K562 (cell line): ENCODE measurements around the gene TM9SF3.

Experiments
- BACH1 ChIP-seq: fragments of 200-800 bp; sonication (Bioruptor generic); IDR thresholded peaks from 2 replicates; pipeline ENCODE4 v1.6.1; 2016; ENCODE audit warnings: missing genetic modification characterization, missing compliant biosample characterization
- CEBPB ChIP-seq: fragments of 450-650 bp; IDR thresholded peaks from 2 replicates; pipeline ENCODE4 v1.6.1; 2016; ENCODE audit warnings: missing genetic modification characterization, missing compliant biosample characterization
- CTCF ChIP-seq, 3 experiments: IDR thresholded peaks in 2 of 3; conservative IDR thresholded peaks in 1 of 3; 2 replicates each; pipeline ENCODE4 v1.5.1; 2011 to 2012; ENCODE audit warnings: low read length in 3 of 3, mild to moderate bottlenecking in 3 of 3, control low read depth in 2 of 3, improper control_type of control experiment in 1 of 3, inconsistent platforms in 1 of 3, low read depth in 1 of 3, mixed read lengths in 1 of 3, moderate library complexity in 1 of 3; ENCODE audit not compliant: insufficient read depth in 2 of 3
- HSF4 ChIP-seq: fragments of 250-450 bp; sonication (Bioruptor Pico); IDR thresholded peaks from 2 replicates; pipeline ENCODE4 v2.1.2; 2022; ENCODE audit warnings: mild to moderate bottlenecking, moderate library complexity, borderline replicate concordance
- JUNB ChIP-seq: fragments of 450-650 bp; formaldehyde crosslinking; conservative IDR thresholded peaks from 2 replicates; pipeline ENCODE4 v1.4.0; 2020; ENCODE audit warnings: mild to moderate bottlenecking
- PHF21A ChIP-seq: fragments of 450-650 bp; IDR thresholded peaks from 2 replicates; pipeline ENCODE4 v1.6.1; 2017; ENCODE audit warnings: low read depth, borderline replicate concordance
- SP1 ChIP-seq: sonication (generic); formaldehyde crosslinking; IDR thresholded peaks from 2 replicates; pipeline ENCODE4 v1.8.1; 2022; ENCODE audit warnings: mild to moderate bottlenecking, missing genetic modification reagents
- TEAD4 ChIP-seq, 2 experiments: sonication (generic) in 1 of 2; formaldehyde crosslinking in 1 of 2; IDR thresholded peaks; 2 replicates each; pipeline versions ENCODE4 v1.6.1 to v1.8.0; 2012 to 2022; ENCODE audit warnings: borderline replicate concordance in 1 of 2, inconsistent platforms in 1 of 2, low read length in 1 of 2, mild to moderate bottlenecking in 1 of 2, missing genetic modification reagents in 1 of 2
- ZNF23 ChIP-seq: fragments of 250-450 bp; sonication (Bioruptor Pico); IDR thresholded peaks from 2 replicates; pipeline ENCODE4 v1.4.0; 2020; ENCODE audit warnings: mild to moderate bottlenecking
- TF ChIP-seq, protein P1 (sequence below), 3 experiments: fragments of 200-800 bp in 1 of 3; fragments of 250-450 bp in 1 of 3; fragments of 450-650 bp in 1 of 3; sonication (Bioruptor Pico) in 1 of 3; sonication (Bioruptor generic) in 1 of 3; formaldehyde crosslinking in 1 of 3; IDR thresholded peaks; 2 replicates each; pipeline versions ENCODE4 v1.6.1 to v1.8.0; 2016 to 2022; ENCODE audit warnings: mild to moderate bottlenecking in 2 of 3, missing genetic modification characterization in 2 of 3, missing compliant biosample characterization in 1 of 3, moderate library complexity in 1 of 3
- TF ChIP-seq, protein P2 (sequence below): sonication (generic); formaldehyde crosslinking; IDR thresholded peaks from 2 replicates; pipeline ENCODE4 v1.8.1; 2023; ENCODE audit warnings: mild to moderate bottlenecking, missing genetic modification reagents, moderate library complexity
- TF ChIP-seq, protein P3 (sequence below): sonication (generic); formaldehyde crosslinking; IDR thresholded peaks from 2 replicates; pipeline ENCODE4 v1.5.0; 2020; ENCODE audit warnings: missing genetic modification reagents

DNA sequence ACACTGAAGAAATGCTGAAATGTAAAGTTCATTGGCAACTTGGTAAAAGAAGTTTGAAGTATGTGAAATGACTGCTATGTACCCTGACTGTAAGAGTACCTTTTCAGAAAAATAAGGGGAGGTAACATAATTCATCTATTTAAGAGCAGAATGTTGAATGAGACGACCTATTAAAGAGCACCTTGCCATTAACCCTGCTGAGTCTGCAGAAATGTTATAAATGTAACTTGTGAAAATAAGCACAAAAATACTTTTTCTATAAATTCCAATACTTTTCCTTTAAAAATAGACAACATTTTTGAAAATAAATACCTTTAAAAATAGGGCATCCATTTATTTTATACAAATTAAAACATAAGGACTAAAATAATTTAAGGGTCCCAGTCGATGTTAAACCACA is 7.7 kb downstream of the TM9SF3 start:
- TF ChIP-seq TEAD4 (IDR thresholded peaks at IDR 0.05; ENCODE audit: low read length) (no peak), TEAD4 (CRISPR knock-in tag; IDR thresholded peaks at IDR 0.05; ENCODE audit: borderline replicate concordance) (no peak), HSF4 (CRISPR knock-in tag) (no peak), ZNF23 (CRISPR knock-in tag) (no peak), BACH1 (tag) (no peak), CTCF (IDR thresholded peaks at IDR 0.05 in 2 of 3, conservative IDR thresholded peaks at IDR 0.05 in 1 of 3; ENCODE audit: insufficient read depth in 2 of 3, low read depth in 1 of 3, low read length in 3 of 3) (no peak), PHF21A (no peak), SP1 (CRISPR knock-in tag) (no peak), JUNB (CRISPR knock-in tag) (no peak), CEBPB (tag) (no peak)
- TF ChIP-seq, protein P1, sequence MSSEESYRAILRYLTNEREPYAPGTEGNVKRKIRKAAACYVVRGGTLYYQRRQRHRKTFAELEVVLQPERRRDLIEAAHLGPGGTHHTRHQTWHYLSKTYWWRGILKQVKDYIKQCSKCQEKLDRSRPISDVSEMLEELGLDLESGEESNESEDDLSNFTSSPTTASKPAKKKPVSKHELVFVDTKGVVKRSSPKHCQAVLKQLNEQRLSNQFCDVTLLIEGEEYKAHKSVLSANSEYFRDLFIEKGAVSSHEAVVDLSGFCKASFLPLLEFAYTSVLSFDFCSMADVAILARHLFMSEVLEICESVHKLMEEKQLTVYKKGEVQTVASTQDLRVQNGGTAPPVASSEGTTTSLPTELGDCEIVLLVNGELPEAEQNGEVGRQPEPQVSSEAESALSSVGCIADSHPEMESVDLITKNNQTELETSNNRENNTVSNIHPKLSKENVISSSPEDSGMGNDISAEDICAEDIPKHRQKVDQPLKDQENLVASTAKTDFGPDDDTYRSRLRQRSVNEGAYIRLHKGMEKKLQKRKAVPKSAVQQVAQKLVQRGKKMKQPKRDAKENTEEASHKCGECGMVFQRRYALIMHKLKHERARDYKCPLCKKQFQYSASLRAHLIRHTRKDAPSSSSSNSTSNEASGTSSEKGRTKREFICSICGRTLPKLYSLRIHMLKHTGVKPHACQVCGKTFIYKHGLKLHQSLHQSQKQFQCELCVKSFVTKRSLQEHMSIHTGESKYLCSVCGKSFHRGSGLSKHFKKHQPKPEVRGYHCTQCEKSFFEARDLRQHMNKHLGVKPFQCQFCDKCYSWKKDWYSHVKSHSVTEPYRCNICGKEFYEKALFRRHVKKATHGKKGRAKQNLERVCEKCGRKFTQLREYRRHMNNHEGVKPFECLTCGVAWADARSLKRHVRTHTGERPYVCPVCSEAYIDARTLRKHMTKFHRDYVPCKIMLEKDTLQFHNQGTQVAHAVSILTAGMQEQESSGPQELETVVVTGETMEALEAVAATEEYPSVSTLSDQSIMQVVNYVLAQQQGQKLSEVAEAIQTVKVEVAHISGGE (CRISPR knock-in tag; IDR thresholded peaks at IDR 0.05): no peak
- TF ChIP-seq, protein P2, sequence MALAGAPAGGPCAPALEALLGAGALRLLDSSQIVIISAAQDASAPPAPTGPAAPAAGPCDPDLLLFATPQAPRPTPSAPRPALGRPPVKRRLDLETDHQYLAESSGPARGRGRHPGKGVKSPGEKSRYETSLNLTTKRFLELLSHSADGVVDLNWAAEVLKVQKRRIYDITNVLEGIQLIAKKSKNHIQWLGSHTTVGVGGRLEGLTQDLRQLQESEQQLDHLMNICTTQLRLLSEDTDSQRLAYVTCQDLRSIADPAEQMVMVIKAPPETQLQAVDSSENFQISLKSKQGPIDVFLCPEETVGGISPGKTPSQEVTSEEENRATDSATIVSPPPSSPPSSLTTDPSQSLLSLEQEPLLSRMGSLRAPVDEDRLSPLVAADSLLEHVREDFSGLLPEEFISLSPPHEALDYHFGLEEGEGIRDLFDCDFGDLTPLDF (CRISPR knock-in tag): no peak
- TF ChIP-seq, protein P3, sequence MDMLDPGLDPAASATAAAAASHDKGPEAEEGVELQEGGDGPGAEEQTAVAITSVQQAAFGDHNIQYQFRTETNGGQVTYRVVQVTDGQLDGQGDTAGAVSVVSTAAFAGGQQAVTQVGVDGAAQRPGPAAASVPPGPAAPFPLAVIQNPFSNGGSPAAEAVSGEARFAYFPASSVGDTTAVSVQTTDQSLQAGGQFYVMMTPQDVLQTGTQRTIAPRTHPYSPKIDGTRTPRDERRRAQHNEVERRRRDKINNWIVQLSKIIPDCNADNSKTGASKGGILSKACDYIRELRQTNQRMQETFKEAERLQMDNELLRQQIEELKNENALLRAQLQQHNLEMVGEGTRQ (CRISPR knock-in tag): no peak
